ENCODE results near the gene NMT1.

Gene NMT1

GRCh38 chr17:45101546-45101882 lies 40.4 kb downstream of the NMT1 start:
- Histone ChIP-seq H3K27me3 (ENCODE audit: low read depth, low read length) (no peaks in the 10 kb centered on the region), H3K4me3 (ENCODE audit: low read depth in 1 of 2, low read length in 2 of 2) (no peak overlapping the region), H3K36me3 (ENCODE audit: control insufficient read depth in 1 of 2, insufficient read depth in 2 of 2, low read length in 2 of 2) (peaks cover 73 to 76% of the 10 kb centered on the region in 2 donors), H3K4me1 (ENCODE audit: control insufficient read depth in 1 of 2, insufficient read depth in 2 of 2, low read length in 2 of 2) (peaks cover 5 to 14% of the 10 kb centered on the region in 2 donors), H3K27ac (ENCODE audit: low read length) (no peak overlapping the region), H3K9me3 (ENCODE audit: control insufficient read depth in 1 of 2, low read length in 2 of 2) (no peaks in the 10 kb centered on the region)

- H3K4me1 ChIP-seq (ENCODE audit: control insufficient read depth in 1 of 2, insufficient read depth in 2 of 2, low read length in 2 of 2) = peaks cover 5 to 14% of the 10 kb centered on the region in 2 donors
- no peak overlapping the region for H3K4me3 ChIP-seq (ENCODE audit: low read depth in 1 of 2, low read length in 2 of 2)
- H3K36me3 ChIP-seq (ENCODE audit: control insufficient read depth in 1 of 2, insufficient read depth in 2 of 2, low read length in 2 of 2) = peaks cover 73 to 76% of the 10 kb centered on the region in 2 donors
- H3K9me3 ChIP-seq (ENCODE audit: control insufficient read depth in 1 of 2, low read length in 2 of 2) = no peaks in the 10 kb centered on the region
- no peaks in the 10 kb centered on the region for H3K27me3 ChIP-seq (ENCODE audit: low read depth, low read length)
- H3K27ac ChIP-seq (ENCODE audit: low read length) = no peak overlapping the region
These were observed 41.0 kb downstream of the NMT1 start for GRCh38 chr17:45101883-45102811.

- no peaks in the 10 kb centered on the region for H3K27me3 ChIP-seq (ENCODE audit: low read depth, low read length)
- H3K36me3 ChIP-seq (ENCODE audit: control insufficient read depth in 1 of 2, insufficient read depth in 2 of 2, low read length in 2 of 2) = peaks cover 71 to 76% of the 10 kb centered on the region in 2 donors
- no peak overlapping the region for H3K4me3 ChIP-seq (ENCODE audit: low read depth in 1 of 2, low read length in 2 of 2)
- no peak overlapping the region for H3K27ac ChIP-seq (ENCODE audit: low read length)
- peaks cover 5 to 16% of the 10 kb centered on the region in 2 donors for H3K4me1 ChIP-seq (ENCODE audit: control insufficient read depth in 1 of 2, insufficient read depth in 2 of 2, low read length in 2 of 2)
- H3K9me3 ChIP-seq (ENCODE audit: control insufficient read depth in 1 of 2, low read length in 2 of 2) = no peaks in the 10 kb centered on the region
These were observed 41.7 kb downstream of the NMT1 start for GRCh38 chr17:45102856-45103255.

GRCh38 chr17:45103269-45103795 lies 42.2 kb downstream of the NMT1 start:
- peaks cover 4 to 16% of the 10 kb centered on the region in 2 donors for H3K4me1 ChIP-seq (ENCODE audit: control insufficient read depth in 1 of 2, insufficient read depth in 2 of 2, low read length in 2 of 2)
- H3K36me3 ChIP-seq (ENCODE audit: control insufficient read depth in 1 of 2, insufficient read depth in 2 of 2, low read length in 2 of 2) = peaks cover 66 to 76% of the 10 kb centered on the region in 2 donors
- no peak overlapping the region for H3K27ac ChIP-seq (ENCODE audit: low read length)
- no peaks in the 10 kb centered on the region for H3K27me3 ChIP-seq (ENCODE audit: low read depth, low read length)
- H3K9me3 ChIP-seq (ENCODE audit: control insufficient read depth in 1 of 2, low read length in 2 of 2) = no peaks in the 10 kb centered on the region
- no peak overlapping the region for H3K4me3 ChIP-seq (ENCODE audit: low read depth in 1 of 2, low read length in 2 of 2)

DNA sequence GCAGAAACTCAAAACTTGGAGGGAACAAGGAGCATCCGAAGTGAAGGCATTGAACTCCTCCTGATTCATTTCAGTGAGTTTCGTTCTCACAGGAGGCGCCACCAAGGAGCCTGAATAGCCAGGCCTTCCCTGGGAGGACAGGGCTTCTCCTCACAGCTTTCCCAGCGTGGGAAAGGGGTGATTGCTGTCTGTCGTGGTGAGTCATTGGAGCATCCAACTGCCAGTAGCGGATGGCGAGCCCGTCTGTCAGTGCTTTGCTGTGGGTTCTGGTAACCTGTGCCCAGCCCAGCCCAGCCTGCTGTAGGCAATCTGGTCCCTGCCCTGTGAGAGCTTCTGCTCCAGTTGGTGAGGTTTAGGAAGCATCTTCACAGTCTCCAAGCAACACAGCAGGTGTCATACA lies 42.9 kb downstream of the NMT1 start:
- no peaks in the 10 kb centered on the region for H3K9me3 ChIP-seq (ENCODE audit: control insufficient read depth in 1 of 2, low read length in 2 of 2)
- H3K4me3 ChIP-seq (ENCODE audit: low read depth in 1 of 2, low read length in 2 of 2) = no peak overlapping the region
- no peak overlapping the region for H3K27ac ChIP-seq (ENCODE audit: low read length)
- H3K36me3 ChIP-seq (ENCODE audit: control insufficient read depth in 1 of 2, insufficient read depth in 2 of 2, low read length in 2 of 2) = peaks cover 64 to 77% of the 10 kb centered on the region in 2 donors
- H3K27me3 ChIP-seq (ENCODE audit: low read depth, low read length) = no peaks in the 10 kb centered on the region
- H3K4me1 ChIP-seq (ENCODE audit: control insufficient read depth in 1 of 2, insufficient read depth in 2 of 2, low read length in 2 of 2) = peaks cover 0 to 9% of the 10 kb centered on the region in 2 donors

DNA sequence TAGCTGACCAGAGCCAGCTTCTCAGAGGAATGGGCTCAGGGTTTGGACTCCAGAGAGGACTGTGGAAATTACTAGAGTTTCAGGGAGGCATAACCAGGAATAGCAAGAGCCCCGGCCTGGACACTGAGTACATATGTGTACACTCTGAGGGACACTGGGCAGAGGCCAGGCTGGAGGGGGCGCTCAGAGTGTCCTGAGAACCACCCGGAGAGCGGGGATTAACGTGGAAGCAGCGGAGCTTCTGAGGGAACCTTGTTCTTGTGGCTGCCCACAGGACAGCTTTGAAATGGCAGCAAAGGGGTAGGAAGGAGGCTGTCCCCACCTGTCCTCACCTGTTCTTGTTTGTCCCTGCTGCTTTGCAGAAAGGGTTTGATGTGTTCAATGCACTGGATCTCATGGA lies 43.4 kb downstream of the NMT1 start:
- no peaks in the 10 kb centered on the region for H3K27me3 ChIP-seq (ENCODE audit: low read depth, low read length)
- H3K4me1 ChIP-seq (ENCODE audit: control insufficient read depth in 1 of 2, insufficient read depth in 2 of 2, low read length in 2 of 2) = peaks cover 0 to 6% of the 10 kb centered on the region in 2 donors
- H3K36me3 ChIP-seq (ENCODE audit: control insufficient read depth in 1 of 2, insufficient read depth in 2 of 2, low read length in 2 of 2) = peaks cover 59 to 76% of the 10 kb centered on the region in 2 donors
- H3K9me3 ChIP-seq (ENCODE audit: control insufficient read depth in 1 of 2, low read length in 2 of 2) = no peaks in the 10 kb centered on the region
- H3K4me3 ChIP-seq (ENCODE audit: low read depth in 1 of 2, low read length in 2 of 2) = no peak overlapping the region
- H3K27ac ChIP-seq (ENCODE audit: low read length) = no peak overlapping the region

- Histone ChIP-seq H3K9me3 (ENCODE audit: control insufficient read depth in 1 of 2, low read length in 2 of 2) (no peaks in the 10 kb centered on the region), H3K4me3 (ENCODE audit: low read depth in 1 of 2, low read length in 2 of 2) (no peak overlapping the region), H3K27ac (ENCODE audit: low read length) (no peak overlapping the region), H3K27me3 (ENCODE audit: low read depth, low read length) (no peaks in the 10 kb centered on the region), H3K4me1 (ENCODE audit: control insufficient read depth in 1 of 2, insufficient read depth in 2 of 2, low read length in 2 of 2) (peaks cover 0 to 6% of the 10 kb centered on the region in 2 donors), H3K36me3 (ENCODE audit: control insufficient read depth in 1 of 2, insufficient read depth in 2 of 2, low read length in 2 of 2) (peaks cover 56 to 71% of the 10 kb centered on the region in 2 donors)
These were observed 43.9 kb downstream of the NMT1 start for GRCh38 chr17:45104907-45105624.

GRCh38 chr17:45106096-45106495 lies 45.0 kb downstream of the NMT1 start:
- no peaks in the 10 kb centered on the region for H3K27me3 ChIP-seq (ENCODE audit: low read depth, low read length)
- peaks cover 0 to 9% of the 10 kb centered on the region in 2 donors for H3K4me1 ChIP-seq (ENCODE audit: control insufficient read depth in 1 of 2, insufficient read depth in 2 of 2, low read length in 2 of 2)
- H3K4me3 ChIP-seq (ENCODE audit: low read depth in 1 of 2, low read length in 2 of 2) = no peak overlapping the region
- H3K27ac ChIP-seq (ENCODE audit: low read length) = no peak overlapping the region
- no peaks in the 10 kb centered on the region for H3K9me3 ChIP-seq (ENCODE audit: control insufficient read depth in 1 of 2, low read length in 2 of 2)
- peaks cover 56 to 71% of the 10 kb centered on the region in 2 donors for H3K36me3 ChIP-seq (ENCODE audit: control insufficient read depth in 1 of 2, insufficient read depth in 2 of 2, low read length in 2 of 2)

- no peaks in the 10 kb centered on the region for H3K9me3 ChIP-seq (ENCODE audit: control insufficient read depth in 1 of 2, low read length in 2 of 2)
- no peak overlapping the region for H3K4me3 ChIP-seq (ENCODE audit: low read depth in 1 of 2, low read length in 2 of 2)
- no peaks in the 10 kb centered on the region for H3K27me3 ChIP-seq (ENCODE audit: low read depth, low read length)
- peaks cover 54 to 70% of the 10 kb centered on the region in 2 donors for H3K36me3 ChIP-seq (ENCODE audit: control insufficient read depth in 1 of 2, insufficient read depth in 2 of 2, low read length in 2 of 2)
- H3K4me1 ChIP-seq (ENCODE audit: control insufficient read depth in 1 of 2, insufficient read depth in 2 of 2, low read length in 2 of 2) = peaks cover 0 to 14% of the 10 kb centered on the region in 2 donors
- H3K27ac ChIP-seq (ENCODE audit: low read length) = no peak overlapping the region
These were observed 45.5 kb downstream of the NMT1 start for GRCh38 chr17:45106582-45106981.

- Histone ChIP-seq H3K27ac (ENCODE audit: low read length) (no peak overlapping the region), H3K4me3 (ENCODE audit: low read depth in 1 of 2, low read length in 2 of 2) (no peak overlapping the region), H3K4me1 (ENCODE audit: control insufficient read depth in 1 of 2, insufficient read depth in 2 of 2, low read length in 2 of 2) (peaks cover 0 to 15% of the 10 kb centered on the region in 2 donors), H3K36me3 (ENCODE audit: control insufficient read depth in 1 of 2, insufficient read depth in 2 of 2, low read length in 2 of 2) (peaks cover 46 to 64% of the 10 kb centered on the region in 2 donors), H3K9me3 (ENCODE audit: control insufficient read depth in 1 of 2, low read length in 2 of 2) (no peaks in the 10 kb centered on the region), H3K27me3 (ENCODE audit: low read depth, low read length) (no peaks in the 10 kb centered on the region)
These were observed 46.3 kb downstream of the NMT1 start for GRCh38 chr17:45107293-45108010.

GRCh38 chr17:45108051-45108450 lies 46.9 kb downstream of the NMT1 start:
- Histone ChIP-seq H3K36me3 (ENCODE audit: control insufficient read depth in 1 of 2, insufficient read depth in 2 of 2, low read length in 2 of 2) (peaks cover 41 to 60% of the 10 kb centered on the region in 2 donors), H3K4me3 (ENCODE audit: low read depth in 1 of 2, low read length in 2 of 2) (no peak overlapping the region), H3K9me3 (ENCODE audit: control insufficient read depth in 1 of 2, low read length in 2 of 2) (no peaks in the 10 kb centered on the region), H3K4me1 (ENCODE audit: control insufficient read depth in 1 of 2, insufficient read depth in 2 of 2, low read length in 2 of 2) (peaks cover 0 to 15% of the 10 kb centered on the region in 2 donors), H3K27ac (ENCODE audit: low read length) (no peak overlapping the region), H3K27me3 (ENCODE audit: low read depth, low read length) (no peaks in the 10 kb centered on the region)
